GM21526 (cell line): ENCODE measurements around the gene EFNB3.

Experiments used
- ATAC-seq: cut with Tn5 transposase; IDR thresholded peaks from one replicate; pipeline ENCODE4 v1.9.1; 2021; ENCODE audit warnings: moderate library complexity; ENCODE audit not compliant: unreplicated experiment, low FRiP score

EFNB3 gene

GRCh38 chr17:7704601-7705268 is at the start of gene EFNB3:
Gene EFNB3, plus strand, starts transcription at chr17:7705202. Its CDS starts 397 bp downstream, at chr17:7705599.
- no peak for ATAC-seq

GRCh38 chr17:7655541-7655840 is 49.5 kb upstream of the EFNB3 start:
- no peak for ATAC-seq

- no peak for ATAC-seq
Observed at GRCh38 chr17:7656958-7657609, 47.9 kb upstream of the EFNB3 start.

GRCh38 chr17:7667656-7668406 is 37.2 kb upstream of the EFNB3 start:
- ATAC-seq = no peak

- no peak for ATAC-seq
Observed at GRCh38 chr17:7668482-7668881, 36.5 kb upstream of the EFNB3 start.

- no peak for ATAC-seq
Observed at GRCh38 chr17:7673239-7673638, 31.8 kb upstream of the EFNB3 start.

- ATAC-seq = no peak
Observed at GRCh38 chr17:7674934-7675333, 30.1 kb upstream of the EFNB3 start.

- ATAC-seq = no peak
Observed at GRCh38 chr17:7676533-7676932, 28.5 kb upstream of the EFNB3 start.

GRCh38 chr17:7677388-7678067 is 27.5 kb upstream of the EFNB3 start:
- ATAC-seq = no peak

- ATAC-seq = no peak
Observed at GRCh38 chr17:7684851-7685532, 20.0 kb upstream of the EFNB3 start.

GRCh38 chr17:7685533-7686221 is 19.3 kb upstream of the EFNB3 start:
- ATAC-seq = peak; percentile 37

- peak; percentile 43 for ATAC-seq
Observed at GRCh38 chr17:7686222-7687071, 18.6 kb upstream of the EFNB3 start.

GRCh38 chr17:7687072-7687907 is 17.7 kb upstream of the EFNB3 start, which contains the start of gene TP53:
Gene TP53, minus strand, starts transcription at chr17:7687490. Its CDS starts 10,896 bp downstream, at chr17:7676594.
- ATAC-seq = peak; percentile 30

GRCh38 chr17:7687908-7688807 is 16.8 kb upstream of the EFNB3 start, which contains the start of gene WRAP53:
Gene WRAP53, plus strand, starts transcription at chr17:7688477. Its CDS starts 172 bp downstream, at chr17:7688649.
- peak; percentile 57 for ATAC-seq

- no peak for ATAC-seq
Observed at GRCh38 chr17:7688808-7689316, 16.1 kb upstream of the EFNB3 start.

- no peak for ATAC-seq
Observed at GRCh38 chr17:7695586-7695985, 9.4 kb upstream of the EFNB3 start.
